IMR-90 (cell line): ENCODE measurements around the gene MDM1. TPM values are rescaled to one million over a fixed set of nuclear protein-coding genes. Genes with fewer than 3 reads are reported as not detected.

ENCODE experiments used
- ATAC-seq: fragments of 200-7000 bp; cut with Tn5 transposase; 2 replicates; pipeline ENCODE4 v1.9.1; 2020; ENCODE audit warnings: low read depth, mild to moderate bottlenecking, moderate library complexity
- BruUV-seq: library from RNA; stranded (reverse); fragments of 400-500 nt; replicated peaks from 2 replicates; lab custom pipeline; 2021; lab: Mats Ljungman, UMichigan
- CTCF ChIA-PET: fragments of 300-600 bp; formaldehyde crosslinking; extraction: SDS; loops from one replicate; lab custom pipeline; 2021; ENCODE audit warnings: antibody characterized with exemption; lab: Yijun Ruan, JAX
- POLR2A ChIA-PET: fragments of 300-600 bp; sonication (Branson Sonifier 250); formaldehyde crosslinking; loops from one replicate; lab custom pipeline; 2022; ENCODE audit warnings: antibody characterized with exemption; ENCODE audit not compliant: unreplicated experiment; lab: Charles Lee
- DNase-seq: peaks from one replicate; pipeline ENCODE4 v3.0.0; 2013
- H2AFZ ChIP-seq: replicated peaks from 2 replicates; pipeline ENCODE3; 2013; ENCODE audit warnings: low read length, mild to moderate bottlenecking; ENCODE audit not compliant: poor library complexity
- H2AK5ac ChIP-seq: 2 replicates; pipeline ENCODE4 v1.6.1; 2013; ENCODE audit warnings: low read depth, low read length, inconsistent platforms
- H2AK9ac ChIP-seq: replicated peaks from 2 replicates; pipeline ENCODE3; 2013; ENCODE audit warnings: mild to moderate bottlenecking, low read depth, low read length, moderate library complexity; ENCODE audit not compliant: poor library complexity
- H2BK120ac ChIP-seq: 2 replicates; pipeline ENCODE4 v1.6.1; 2013; ENCODE audit warnings: low read depth, low read length, inconsistent platforms
- H2BK15ac ChIP-seq: 3 replicates; pipeline ENCODE4 v1.6.1; 2013; ENCODE audit warnings: low read depth, low read length, inconsistent platforms
- H2BK20ac ChIP-seq: 2 replicates; pipeline ENCODE4 v1.6.1; 2013; ENCODE audit warnings: low read depth, mild to moderate bottlenecking, inconsistent platforms, low read length, moderate library complexity
- H2BK5ac ChIP-seq: 2 replicates; pipeline ENCODE4 v1.6.1; 2013; ENCODE audit warnings: mild to moderate bottlenecking, low read depth, low read length, inconsistent platforms; ENCODE audit not compliant: poor library complexity, severe bottlenecking
- H3K14ac ChIP-seq: replicated peaks from 2 replicates; pipeline ENCODE4 v1.6.1; 2013; ENCODE audit warnings: low read depth, low read length, inconsistent platforms
- H3K18ac ChIP-seq: 2 replicates; pipeline ENCODE4 v1.6.1; 2013; ENCODE audit warnings: low read depth, low read length, control low read depth
- H3K23ac ChIP-seq: 2 replicates; pipeline ENCODE4 v1.6.1; 2013; ENCODE audit warnings: low read depth, low read length, inconsistent platforms
- H3K27ac ChIP-seq: 2 replicates; pipeline ENCODE4 v1.5.1; 2013; ENCODE audit warnings: mild to moderate bottlenecking, control low read depth, low read length; ENCODE audit not compliant: insufficient read depth
- H3K27me3 ChIP-seq: 2 replicates; pipeline ENCODE4 v1.6.1; 2013; ENCODE audit warnings: low read length; ENCODE audit not compliant: control insufficient read depth, insufficient read depth
- H3K36me3 ChIP-seq: 2 replicates; pipeline ENCODE4 v1.6.1; 2013; ENCODE audit warnings: low read length, mixed read lengths; ENCODE audit not compliant: control insufficient read depth, insufficient read depth
- H3K4ac ChIP-seq: 2 replicates; pipeline ENCODE4 v1.6.1; 2013; ENCODE audit warnings: low read depth, low read length, inconsistent platforms
- H3K4me1 ChIP-seq: 2 replicates; pipeline ENCODE4 v1.6.1; 2013; ENCODE audit warnings: low read length, mixed read lengths; ENCODE audit not compliant: control insufficient read depth, insufficient read depth
- H3K4me2 ChIP-seq: 2 replicates; pipeline ENCODE4 v1.6.1; 2013; ENCODE audit warnings: low read depth, mild to moderate bottlenecking, control low read depth, low read length, moderate library complexity
- H3K4me3 ChIP-seq: 2 replicates; pipeline ENCODE4 v1.5.1; 2013; ENCODE audit warnings: low read depth, mild to moderate bottlenecking, control low read depth, low read length, moderate library complexity; ENCODE audit not compliant: insufficient read depth
- H3K56ac ChIP-seq: 2 replicates; pipeline ENCODE4 v1.6.1; 2013; ENCODE audit warnings: low read length, inconsistent platforms; ENCODE audit not compliant: insufficient read depth; ENCODE audit errors: extremely low read depth
- H3K79me1 ChIP-seq, 2 experiments: 2 replicates each; pipeline ENCODE4 v1.6.1; 2013; ENCODE audit warnings: low read length in 2 of 2, inconsistent platforms in 1 of 2, low read depth in 1 of 2
- H3K9ac ChIP-seq: 2 replicates; pipeline ENCODE4 v1.6.1; 2013; ENCODE audit warnings: low read depth, low read length, control low read depth
- H3K9me1 ChIP-seq: 2 replicates; pipeline ENCODE4 v1.6.1; 2013; ENCODE audit warnings: low read length, inconsistent platforms; ENCODE audit not compliant: insufficient read depth
- H3K9me3 ChIP-seq: 2 replicates; pipeline ENCODE4 v1.6.1; 2013; ENCODE audit warnings: low read length; ENCODE audit not compliant: control insufficient read depth, insufficient read depth
- H4K20me1 ChIP-seq: 2 replicates; pipeline ENCODE4 v1.6.1; 2013; ENCODE audit warnings: low read length, inconsistent platforms; ENCODE audit not compliant: insufficient read depth
- H4K5ac ChIP-seq: 2 replicates; pipeline ENCODE4 v1.6.1; 2013; ENCODE audit warnings: mild to moderate bottlenecking, low read depth, low read length, control low read depth
- H4K8ac ChIP-seq, 2 experiments: 2 replicates each; pipeline ENCODE4 v1.6.1; 2013; ENCODE audit warnings: low read depth in 2 of 2, low read length in 2 of 2, control low read depth in 1 of 2, inconsistent platforms in 1 of 2
- H4K91ac ChIP-seq: 2 replicates; pipeline ENCODE4 v1.6.1; 2013; ENCODE audit warnings: low read depth, low read length, inconsistent platforms; ENCODE audit not compliant: insufficient read depth
- BHLHE40 ChIP-seq: fragments of 150-350 bp; IDR thresholded peaks from 2 replicates; pipeline ENCODE4 v1.6.1; 2016; ENCODE audit warnings: mild to moderate bottlenecking, low read depth, low read length
- RCOR1 ChIP-seq: IDR thresholded peaks from 2 replicates; pipeline ENCODE4 v1.6.1; 2012; ENCODE audit warnings: mild to moderate bottlenecking, low read length, improper control_type of control experiment; ENCODE audit not compliant: insufficient replicate concordance
- WGBS, 2 experiments: methylation state at CpG; one replicate each; pipeline versions ENCODE4 v1.1.5 to v1.1.7; 2013; ENCODE audit warnings: missing lambda C conversion rate in 2 of 2; ENCODE audit not compliant: insufficient read length in 1 of 2; ENCODE audit errors: extremely low coverage in 2 of 2; 5-methylcytosine and 5-hydroxymethylcytosine counted together
- dilution Hi-C: fragments of 300-500 bp; cut with HindIII; formaldehyde crosslinking; loops from one replicate; pipeline ENCODE4 v1.14.3; 2018; ENCODE audit warnings: low sequenced_read_pairs; ENCODE audit not compliant: unreplicated experiment
- in situ Hi-C: fragments of 300-500 bp; cut with MboI; formaldehyde crosslinking; loops from 3 replicates; pipeline ENCODE4 v1.14.3; 2019; ENCODE audit warnings: low sequenced_read_pairs, inconsistent platforms, mixed read lengths
- intact Hi-C: fragments of 100-400 bp; cut with micrococcal nuclease; formaldehyde crosslinking; loops from 2 replicates; pipeline ENCODE4 v1.10.0; 2022
- polyA plus RNA-seq, 3 experiments: library from polyadenylated mRNA; depleted of rRNA; stranded (reverse); fragments of >200 nt; gene quantifications; 2 replicates each; pipeline ENCODE4 v1.2.3, GENCODE V29; 2012; ENCODE audit warnings: low replicate concordance in 1 of 3
- total RNA-seq: library from RNA; depleted of rRNA; stranded (reverse); fragments of >200 nt; gene quantifications from 2 replicates; pipeline ENCODE4 v1.2.3, GENCODE V29; 2012
- TF ChIP-seq, protein P1 (sequence below): conservative IDR thresholded peaks from 2 replicates; pipeline ENCODE4 v1.5.1; 2012; ENCODE audit warnings: mild to moderate bottlenecking, low read depth, low read length, improper control_type of control experiment
- TF ChIP-seq, protein P2 (sequence below): fragments of 150-350 bp; IDR thresholded peaks from 2 replicates; pipeline ENCODE4 v1.6.1; 2016; ENCODE audit warnings: low read depth, mild to moderate bottlenecking, low read length, moderate library complexity, borderline replicate concordance

MDM1 gene
- total and polyA plus RNA-seq, 2 of the 4 experiments (the other 2 are of a cell fraction), result 5.6 to 5.7 TPM

DNA sequence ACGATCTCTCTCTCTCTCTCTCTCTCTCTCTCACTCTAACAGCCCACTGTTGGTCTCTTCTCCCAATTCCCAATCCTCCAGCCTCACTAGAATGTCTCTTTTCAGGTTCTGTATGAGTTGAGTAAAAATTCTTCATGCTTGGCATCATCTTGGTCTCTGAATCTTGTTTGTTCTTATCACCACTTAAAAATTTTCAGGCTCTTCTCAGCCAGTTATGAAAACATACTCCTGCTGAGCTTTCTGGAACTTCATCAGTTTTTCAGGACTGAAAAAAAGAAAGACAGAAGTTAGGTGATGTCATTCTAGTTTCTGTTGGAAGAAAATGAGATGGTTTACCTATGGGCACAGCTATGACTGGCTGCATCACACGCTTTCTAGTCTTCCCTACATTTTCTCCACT lies 67.3 kb downstream of the MDM1 start:
- peak overlapping the region; percentile 53 for H2BK5ac ChIP-seq
- ChIA-PET POLR2A (no interaction called here), CTCF (interaction anchor here (0.7 kb wide), 1 partner anchor 23 kb away, joined by 3 read pairs; no protein-coding TSS in a partner anchor)
- peak overlapping the region in 1 of 2 experiments; percentile 40; a peak in 2 of 4 replicates for H4K8ac ChIP-seq
- TF ChIP-seq BHLHE40, result no peak
- no peak for TF ChIP-seq RCOR1
- TF ChIP-seq, protein P1, sequence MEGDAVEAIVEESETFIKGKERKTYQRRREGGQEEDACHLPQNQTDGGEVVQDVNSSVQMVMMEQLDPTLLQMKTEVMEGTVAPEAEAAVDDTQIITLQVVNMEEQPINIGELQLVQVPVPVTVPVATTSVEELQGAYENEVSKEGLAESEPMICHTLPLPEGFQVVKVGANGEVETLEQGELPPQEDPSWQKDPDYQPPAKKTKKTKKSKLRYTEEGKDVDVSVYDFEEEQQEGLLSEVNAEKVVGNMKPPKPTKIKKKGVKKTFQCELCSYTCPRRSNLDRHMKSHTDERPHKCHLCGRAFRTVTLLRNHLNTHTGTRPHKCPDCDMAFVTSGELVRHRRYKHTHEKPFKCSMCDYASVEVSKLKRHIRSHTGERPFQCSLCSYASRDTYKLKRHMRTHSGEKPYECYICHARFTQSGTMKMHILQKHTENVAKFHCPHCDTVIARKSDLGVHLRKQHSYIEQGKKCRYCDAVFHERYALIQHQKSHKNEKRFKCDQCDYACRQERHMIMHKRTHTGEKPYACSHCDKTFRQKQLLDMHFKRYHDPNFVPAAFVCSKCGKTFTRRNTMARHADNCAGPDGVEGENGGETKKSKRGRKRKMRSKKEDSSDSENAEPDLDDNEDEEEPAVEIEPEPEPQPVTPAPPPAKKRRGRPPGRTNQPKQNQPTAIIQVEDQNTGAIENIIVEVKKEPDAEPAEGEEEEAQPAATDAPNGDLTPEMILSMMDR, result no peak
- TF ChIP-seq, protein P2, sequence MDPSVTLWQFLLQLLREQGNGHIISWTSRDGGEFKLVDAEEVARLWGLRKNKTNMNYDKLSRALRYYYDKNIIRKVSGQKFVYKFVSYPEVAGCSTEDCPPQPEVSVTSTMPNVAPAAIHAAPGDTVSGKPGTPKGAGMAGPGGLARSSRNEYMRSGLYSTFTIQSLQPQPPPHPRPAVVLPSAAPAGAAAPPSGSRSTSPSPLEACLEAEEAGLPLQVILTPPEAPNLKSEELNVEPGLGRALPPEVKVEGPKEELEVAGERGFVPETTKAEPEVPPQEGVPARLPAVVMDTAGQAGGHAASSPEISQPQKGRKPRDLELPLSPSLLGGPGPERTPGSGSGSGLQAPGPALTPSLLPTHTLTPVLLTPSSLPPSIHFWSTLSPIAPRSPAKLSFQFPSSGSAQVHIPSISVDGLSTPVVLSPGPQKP, result no peak
- no peak overlapping the region for H2AK9ac ChIP-seq
- H2AK5ac ChIP-seq, result no peak overlapping the region
- no peak overlapping the region for H2AFZ ChIP-seq
- H4K20me1 ChIP-seq, result no peaks in the 10 kb centered on the region
- no peak overlapping the region for H3K9ac ChIP-seq
- peak overlapping the region; percentile 9; the same call in 1 of the 2 replicates for H2BK20ac ChIP-seq
- ATAC-seq (peak; percentile 54), DNase-seq (peak; percentile 84)
- intact Hi-C loops (no loop called here), dilution Hi-C loops (no loop called here), in situ Hi-C loops (no loop called here)
- H3K27ac ChIP-seq, result peak overlapping the region; percentile 69; the same call in 1 of the 2 replicates
- H4K91ac ChIP-seq, result peak overlapping the region; percentile 26; the same call in 1 of the 2 replicates
- no peak overlapping the region for H3K4me2 ChIP-seq
- no peak overlapping the region for H3K23ac ChIP-seq
- no peak overlapping the region for H3K4ac ChIP-seq
- H3K36me3 ChIP-seq, result no peaks in the 10 kb centered on the region
- no TSS peak for BruUV-seq
- no peak overlapping the region for H2BK15ac ChIP-seq
- WGBS, 2 experiments, result no CpG with 5 or more reads among the region's 2 CpGs
- peak overlapping the region; percentile 47; the same call in 1 of the 2 replicates for H3K18ac ChIP-seq
- no peak overlapping the region; the same call in 1 of the 2 replicates for H4K5ac ChIP-seq
- H3K4me1 ChIP-seq, result peaks cover 11% of the 10 kb centered on the region
- no peaks in the 10 kb centered on the region for H3K27me3 ChIP-seq
- H3K56ac ChIP-seq, result no peak overlapping the region
- H3K9me1 ChIP-seq, result no peaks in the 10 kb centered on the region
- no peaks in the 10 kb centered on the region for H3K79me1 ChIP-seq
- H2BK120ac ChIP-seq, result peak overlapping the region; percentile 22; the same call in 1 of the 2 replicates
- no peak overlapping the region for H3K4me3 ChIP-seq
- H3K9me3 ChIP-seq, result no peaks in the 10 kb centered on the region
- no peak overlapping the region for H3K14ac ChIP-seq
